T-helper 2 cell treated with Interferon-gamma antibody and Interleukin-4, amounts not matched to agents 5 μg/mL and 100 μg/mL, for 36 hours (primary cell): ENCODE results near the gene C16orf78.

Source experiments
- DNase-seq: peaks from one replicate; pipeline ENCODE4 v3.0.0; 2021; ENCODE audit warnings: low spot score
- H3K27ac Mint-ChIP-seq: one replicate; pipeline ENCODE4 v1.8.0; 2021; ENCODE audit warnings: mild to moderate bottlenecking, mixed read lengths
- H3K27me3 Mint-ChIP-seq: one replicate; pipeline ENCODE4 v1.8.0; 2021; ENCODE audit warnings: low read depth, mixed read lengths
- H3K36me3 Mint-ChIP-seq: one replicate; pipeline ENCODE4 v1.8.0; 2021; ENCODE audit warnings: low read depth, mixed read lengths
- H3K4me1 Mint-ChIP-seq: one replicate; pipeline ENCODE4 v1.8.0; 2021; ENCODE audit warnings: low read depth, mixed read lengths
- H3K4me3 Mint-ChIP-seq: one replicate; pipeline ENCODE4 v1.8.0; 2022; ENCODE audit warnings: mild to moderate bottlenecking, moderate library complexity, mixed read lengths
- H3K9me3 Mint-ChIP-seq: one replicate; pipeline ENCODE4 v1.8.0; 2021; ENCODE audit warnings: mixed read lengths

C16orf78 gene

DNA sequence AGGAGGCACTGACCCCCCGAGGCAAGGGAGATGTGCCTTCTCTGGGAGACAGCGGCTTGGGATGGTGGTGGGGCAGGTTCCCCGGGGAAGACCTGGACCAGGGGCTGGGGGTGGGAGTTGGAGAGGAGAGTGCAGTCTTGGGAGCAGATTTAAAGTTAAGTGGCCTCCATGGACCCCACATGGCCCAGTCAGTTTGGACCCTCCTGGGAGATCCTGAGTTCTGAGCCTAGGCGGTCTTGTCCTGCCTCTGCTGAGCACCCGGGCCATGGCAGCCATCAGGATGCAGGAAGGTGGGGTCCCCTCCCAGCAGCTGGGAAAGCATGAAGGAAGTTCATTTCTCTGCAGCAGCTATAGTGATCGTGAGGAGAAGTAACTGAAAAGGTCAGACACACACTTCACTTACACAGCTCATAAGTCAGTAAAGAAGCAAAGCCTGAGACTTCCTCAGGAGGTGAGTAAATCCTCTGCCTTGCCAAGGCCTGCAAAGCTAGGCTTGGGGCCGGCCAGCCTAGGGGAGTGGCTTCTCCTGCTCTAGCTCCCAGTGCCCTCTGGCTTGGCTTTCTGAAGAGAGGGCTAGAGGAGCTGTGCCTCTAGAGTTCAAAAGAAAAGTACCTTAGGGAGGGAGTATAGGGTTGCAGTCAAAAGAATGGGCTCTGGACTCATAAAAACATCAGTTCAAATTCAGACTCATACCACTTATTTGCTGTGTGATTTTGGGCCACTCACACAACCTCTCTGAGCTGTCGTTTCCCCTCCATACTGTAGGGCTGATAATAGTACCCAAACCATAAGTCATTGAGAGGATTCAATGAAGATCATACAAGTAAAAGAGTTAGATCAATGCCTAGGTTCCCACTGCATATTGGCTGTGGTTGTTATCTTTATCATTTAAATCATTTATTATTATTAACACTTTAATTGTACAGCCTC lies 31.0 kb upstream of the C16orf78 start:
- no peaks in the 10 kb centered on the region for H3K36me3 Mint-ChIP-seq
- no peak for DNase-seq
- H3K4me1 Mint-ChIP-seq, result no peaks in the 10 kb centered on the region
- no peaks in the 10 kb centered on the region for H3K9me3 Mint-ChIP-seq
- H3K4me3 Mint-ChIP-seq, result no peak overlapping the region
- H3K27ac Mint-ChIP-seq, result no peak overlapping the region
- H3K27me3 Mint-ChIP-seq, result no peaks in the 10 kb centered on the region

GRCh38 chr16:49343291-49343690 lies 30.3 kb upstream of the C16orf78 start:
- H3K9me3 Mint-ChIP-seq, result no peaks in the 10 kb centered on the region

GRCh38 chr16:49344401-49344800 lies 29.2 kb upstream of the C16orf78 start:
- H3K9me3 Mint-ChIP-seq, result no peaks in the 10 kb centered on the region
- no peak overlapping the region for H3K27ac Mint-ChIP-seq
- H3K36me3 Mint-ChIP-seq, result no peaks in the 10 kb centered on the region
- H3K4me1 Mint-ChIP-seq, result no peaks in the 10 kb centered on the region
- no peak for DNase-seq
- no peaks in the 10 kb centered on the region for H3K27me3 Mint-ChIP-seq
- H3K4me3 Mint-ChIP-seq, result no peak overlapping the region

More at GRCh38 chr16:49343291-49343690, 30.3 kb upstream of the C16orf78 start:
- H3K4me3 Mint-ChIP-seq, result no peak overlapping the region
- H3K4me1 Mint-ChIP-seq, result no peaks in the 10 kb centered on the region
- no peak for DNase-seq
- no peaks in the 10 kb centered on the region for H3K27me3 Mint-ChIP-seq
- H3K36me3 Mint-ChIP-seq, result no peaks in the 10 kb centered on the region
- no peak overlapping the region for H3K27ac Mint-ChIP-seq

- no peak for DNase-seq
- H3K27me3 Mint-ChIP-seq, result no peaks in the 10 kb centered on the region
Measured at GRCh38 chr16:49345829-49346228, 27.8 kb upstream of the C16orf78 start.

DNA sequence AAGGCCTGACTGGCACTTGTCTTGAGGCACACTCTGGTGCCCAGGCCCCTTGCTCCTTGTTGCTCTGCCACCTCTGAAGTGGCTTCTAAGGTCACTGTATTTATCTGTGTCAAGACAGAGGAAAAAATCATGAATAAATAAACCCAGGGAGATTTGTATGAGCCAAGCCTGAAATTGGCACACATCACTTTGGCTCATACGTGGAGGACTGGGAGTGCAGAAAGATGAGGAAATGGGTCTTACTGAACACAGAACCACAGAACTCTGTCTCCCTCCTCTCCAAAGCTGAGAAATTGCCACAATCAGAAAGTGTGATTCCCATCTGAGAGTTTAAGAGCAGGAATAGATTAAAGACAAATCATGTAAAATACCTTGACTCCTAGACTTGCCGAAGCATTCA lies 27.1 kb upstream of the C16orf78 start:
- Mint-ChIP-seq H3K9me3 (no peaks in the 10 kb centered on the region), H3K27me3 (no peaks in the 10 kb centered on the region), H3K27ac (no peak overlapping the region), H3K4me3 (no peak overlapping the region), H3K4me1 (no peaks in the 10 kb centered on the region), H3K36me3 (no peaks in the 10 kb centered on the region)
- DNase-seq, result no peak

More at GRCh38 chr16:49345829-49346228, 27.8 kb upstream of the C16orf78 start:
- no peaks in the 10 kb centered on the region for H3K4me1 Mint-ChIP-seq
- no peaks in the 10 kb centered on the region for H3K36me3 Mint-ChIP-seq
- no peaks in the 10 kb centered on the region for H3K9me3 Mint-ChIP-seq
- H3K4me3 Mint-ChIP-seq, result no peak overlapping the region
- H3K27ac Mint-ChIP-seq, result no peak overlapping the region

- Mint-ChIP-seq H3K27ac (no peak overlapping the region), H3K9me3 (no peaks in the 10 kb centered on the region), H3K4me3 (no peak overlapping the region), H3K36me3 (no peaks in the 10 kb centered on the region), H3K27me3 (no peaks in the 10 kb centered on the region), H3K4me1 (no peaks in the 10 kb centered on the region)
- no peak for DNase-seq
Measured at GRCh38 chr16:49347476-49347875, 26.1 kb upstream of the C16orf78 start.

DNA sequence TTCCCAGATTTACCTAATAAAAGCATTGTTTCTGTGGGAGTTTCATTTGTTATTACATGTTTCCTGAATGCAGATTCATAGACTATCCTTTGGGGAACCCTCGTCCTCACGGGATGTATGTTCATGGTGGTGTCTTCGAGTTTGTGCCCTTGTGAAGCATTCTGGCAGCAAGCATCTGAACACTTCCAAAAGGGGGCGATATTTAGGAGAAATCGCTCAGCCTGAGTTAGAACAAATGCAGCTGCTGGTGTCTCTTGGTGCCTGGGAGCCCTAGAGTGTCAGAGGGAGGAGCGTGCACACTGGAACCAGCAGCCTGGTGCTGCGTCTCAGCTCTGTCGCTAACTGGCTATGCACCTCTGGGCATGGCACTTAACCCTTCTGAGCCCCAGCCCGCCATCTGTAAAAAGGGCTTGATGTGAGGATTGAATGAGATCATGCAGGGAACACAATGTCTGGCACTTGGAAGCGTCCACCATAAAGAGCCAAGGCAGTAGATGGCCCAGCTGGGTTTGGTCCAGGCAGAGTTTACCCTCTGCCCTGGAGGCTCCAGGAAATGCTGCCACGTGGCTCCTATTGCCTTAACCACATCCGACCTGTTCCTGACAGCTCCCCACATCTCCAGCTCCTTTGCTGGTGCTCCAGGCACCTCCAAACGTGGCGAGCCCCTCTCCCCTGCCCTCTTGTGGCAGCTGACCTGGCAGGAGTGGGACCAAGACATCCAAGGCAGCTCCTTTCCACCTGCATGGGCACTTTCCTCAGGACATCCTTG lies 25.0 kb upstream of the C16orf78 start:
- H3K27ac Mint-ChIP-seq, result no peak overlapping the region
- no peak overlapping the region for H3K4me3 Mint-ChIP-seq
- H3K9me3 Mint-ChIP-seq, result no peaks in the 10 kb centered on the region
- H3K27me3 Mint-ChIP-seq, result no peaks in the 10 kb centered on the region
- H3K4me1 Mint-ChIP-seq, result no peaks in the 10 kb centered on the region
- no peaks in the 10 kb centered on the region for H3K36me3 Mint-ChIP-seq
- DNase-seq, result no peak

DNA sequence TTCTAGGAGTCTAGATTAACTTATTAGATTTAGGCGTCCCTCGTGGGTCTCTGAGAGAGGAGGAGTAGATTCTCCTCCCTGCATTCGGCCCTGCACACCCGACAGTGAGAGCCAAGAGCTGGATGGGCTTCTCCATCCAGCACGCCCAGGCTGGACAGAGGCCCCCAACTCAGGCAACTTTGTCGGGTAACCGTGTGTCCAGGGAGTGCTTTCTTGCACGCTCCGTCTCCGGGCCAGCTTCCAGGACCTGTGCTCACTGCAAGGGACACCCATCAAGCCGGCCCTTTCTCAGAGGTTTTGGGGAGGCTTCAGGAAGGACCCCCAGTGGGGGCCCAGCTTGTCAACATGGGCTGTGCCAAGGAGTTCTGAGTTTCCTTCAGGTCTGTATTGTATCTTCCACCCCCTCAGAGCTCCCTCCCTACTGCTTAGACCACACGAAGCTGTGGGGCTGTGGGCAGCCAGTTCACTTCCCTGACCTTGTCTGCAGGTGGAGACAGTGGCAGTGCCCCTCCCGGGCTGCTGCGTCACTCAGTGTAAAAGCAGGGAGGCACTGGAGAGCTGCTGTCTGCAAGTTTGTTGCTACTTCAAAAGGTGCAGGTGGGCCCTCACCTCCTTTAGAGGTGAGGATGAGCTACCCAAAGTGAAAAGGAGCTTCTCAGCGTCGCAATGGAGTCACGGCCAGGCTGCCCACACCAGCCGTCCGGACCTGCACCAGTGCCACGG lies 24.0 kb upstream of the C16orf78 start:
- Mint-ChIP-seq H3K27me3 (no peaks in the 10 kb centered on the region), H3K36me3 (no peaks in the 10 kb centered on the region), H3K4me3 (no peak overlapping the region), H3K27ac (no peak overlapping the region), H3K4me1 (no peaks in the 10 kb centered on the region), H3K9me3 (no peaks in the 10 kb centered on the region)
- DNase-seq, result no peak

DNA sequence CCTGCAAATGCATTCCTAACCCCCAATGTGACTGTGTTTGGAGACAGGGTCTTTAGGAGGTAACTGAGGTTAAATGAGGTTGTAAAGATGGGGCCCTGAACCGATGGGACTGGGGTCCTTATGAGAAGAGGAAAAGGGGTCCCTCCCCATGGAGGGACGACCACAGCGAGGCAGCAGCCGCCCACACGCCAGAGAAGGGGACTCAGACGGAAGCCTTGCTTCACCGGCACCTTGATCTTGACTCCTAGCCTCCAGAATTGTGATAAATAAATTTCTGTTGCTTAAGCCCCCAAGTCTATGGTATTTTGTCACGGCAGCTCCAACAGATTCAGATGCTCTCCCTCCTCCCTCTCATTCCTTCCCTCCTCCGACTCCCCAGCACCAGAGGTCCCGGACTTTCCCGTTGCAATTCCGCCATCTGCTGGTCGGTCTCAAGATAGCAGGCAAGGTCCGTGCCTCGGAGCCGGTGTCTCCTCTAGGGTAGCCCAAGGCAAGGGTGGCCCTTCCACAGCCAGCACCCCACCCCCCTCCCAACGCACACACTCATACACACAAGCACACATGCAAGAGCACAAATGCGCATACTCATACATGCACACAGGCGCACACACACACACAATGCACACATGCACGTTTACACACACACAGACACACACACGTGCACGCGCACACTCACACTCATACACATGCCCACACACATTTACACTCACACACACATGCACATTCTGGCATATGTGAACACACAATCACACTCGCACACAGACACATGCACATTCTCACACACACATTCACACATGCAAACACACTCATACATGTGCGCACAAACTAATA lies 23.1 kb upstream of the C16orf78 start:
- Mint-ChIP-seq H3K36me3 (no peaks in the 10 kb centered on the region), H3K27me3 (no peaks in the 10 kb centered on the region), H3K4me3 (no peak overlapping the region), H3K27ac (no peak overlapping the region), H3K4me1 (no peaks in the 10 kb centered on the region), H3K9me3 (no peaks in the 10 kb centered on the region)
- peak; percentile 11 for DNase-seq

DNA sequence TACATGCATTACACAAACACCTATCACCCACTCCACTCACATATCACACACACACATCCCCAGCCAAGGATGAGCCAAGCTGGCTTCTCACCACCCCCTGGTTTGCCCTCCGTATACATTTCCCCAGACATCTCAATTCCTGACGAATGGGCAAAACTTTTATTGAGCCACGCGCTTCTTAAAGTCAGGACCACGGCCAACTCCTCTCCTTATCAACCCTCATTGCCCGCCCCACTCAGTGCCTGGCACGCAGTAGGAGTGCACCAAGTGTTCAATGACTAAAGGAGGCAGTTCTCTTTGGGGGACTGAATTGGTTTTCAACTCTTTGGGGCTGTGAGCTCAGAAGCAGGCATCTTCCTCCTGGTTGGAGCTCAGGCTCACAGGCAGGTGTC lies 22.5 kb upstream of the C16orf78 start:
- no peaks in the 10 kb centered on the region for H3K9me3 Mint-ChIP-seq
- H3K4me1 Mint-ChIP-seq, result no peaks in the 10 kb centered on the region
- no peak overlapping the region for H3K27ac Mint-ChIP-seq

GRCh38 chr16:49352892-49353291 lies 20.7 kb upstream of the C16orf78 start:
- DNase-seq, result no peak
- Mint-ChIP-seq H3K27me3 (no peaks in the 10 kb centered on the region), H3K4me1 (no peaks in the 10 kb centered on the region), H3K9me3 (no peaks in the 10 kb centered on the region), H3K4me3 (no peak overlapping the region), H3K36me3 (no peaks in the 10 kb centered on the region), H3K27ac (no peak overlapping the region)

More for the DNA sequence above, 22.5 kb upstream of the C16orf78 start:
- no peak for DNase-seq
- Mint-ChIP-seq H3K4me3 (no peak overlapping the region), H3K36me3 (no peaks in the 10 kb centered on the region), H3K27me3 (no peaks in the 10 kb centered on the region)

- no peaks in the 10 kb centered on the region for H3K27me3 Mint-ChIP-seq
- no peaks in the 10 kb centered on the region for H3K9me3 Mint-ChIP-seq
- H3K4me3 Mint-ChIP-seq, result no peak overlapping the region
- no peak for DNase-seq
- no peak overlapping the region for H3K27ac Mint-ChIP-seq
- no peaks in the 10 kb centered on the region for H3K4me1 Mint-ChIP-seq
- H3K36me3 Mint-ChIP-seq, result no peaks in the 10 kb centered on the region
Measured at GRCh38 chr16:49353680-49354079, 19.9 kb upstream of the C16orf78 start.

- Mint-ChIP-seq H3K36me3 (no peaks in the 10 kb centered on the region), H3K9me3 (no peaks in the 10 kb centered on the region), H3K4me3 (no peak overlapping the region), H3K4me1 (no peaks in the 10 kb centered on the region), H3K27ac (no peak overlapping the region), H3K27me3 (no peaks in the 10 kb centered on the region)
- no peak for DNase-seq
Measured at GRCh38 chr16:49354101-49354500, 19.5 kb upstream of the C16orf78 start.
